GM12878 (cell line): ENCODE data around the gene MAD2L1BP. TPM values are rescaled to one million over a fixed set of nuclear protein-coding genes. Genes with fewer than 3 reads are reported as not detected.

Experiments
- ATAC-seq: fragments of 200-7000 bp; cut with Tn5 transposase; 3 replicates; pipeline ENCODE4 v1.9.1; 2020; ENCODE audit warnings: mild to moderate bottlenecking, moderate library complexity
- BruUV-seq: library from RNA; stranded (reverse); fragments of 400-500 nt; replicated peaks from 2 replicates; lab custom pipeline; 2021; lab: Mats Ljungman, UMichigan
- CTCF ChIA-PET: fragments of 300-600 bp; sonication (Branson Sonifier 250); formaldehyde crosslinking; extraction: SDS; loops from one replicate; lab custom pipeline; 2021; ENCODE audit warnings: inconsistent platforms; lab: Yijun Ruan, JAX
- POLR2A ChIA-PET: fragments of 350-600 bp; formaldehyde crosslinking; extraction: SDS; loops from one replicate; lab custom pipeline; 2021; ENCODE audit warnings: inconsistent platforms; lab: Charles Lee
- RAD21 ChIA-PET: fragments of 300-600 bp; sonication (Branson Sonifier 250); formaldehyde crosslinking; loops from one replicate; lab custom pipeline; 2023; ENCODE audit warnings: antibody characterized with exemption; ENCODE audit not compliant: unreplicated experiment; lab: Charles Lee
- SMC1A ChIA-PET: fragments of 300-600 bp; sonication (Branson Sonifier 250); formaldehyde crosslinking; loops from one replicate; lab custom pipeline; 2023; ENCODE audit not compliant: unreplicated experiment, uncharacterized antibody; lab: Charles Lee
- DNase-seq: peaks from one replicate; pipeline ENCODE4 v3.0.0-alpha.2; 2011; ENCODE audit warnings: low read depth, low spot score
- FAIRE-seq: peaks from 3 replicates; lab custom pipeline; 2011; peaks lifted over from hg19 to GRCh38; lab: Jason Lieb, UNC
- H2AFZ ChIP-seq: 2 replicates; pipeline ENCODE4 v1.6.0; 2011; ENCODE audit warnings: low read depth, low read length, control low read depth; ENCODE audit not compliant: control insufficient read depth
- H3K27ac ChIP-seq: 2 replicates; pipeline ENCODE4 v1.5.1; 2011; ENCODE audit warnings: control low read depth; ENCODE audit not compliant: control insufficient read depth, insufficient read depth
- H3K27me3 ChIP-seq, 2 experiments: replicated peaks in 1 of 2; 2 replicates each; pipeline versions ENCODE4 v1.6.0 to v1.6.1; 2011; ENCODE audit warnings: low read length in 1 of 2; ENCODE audit not compliant: control insufficient read depth in 2 of 2, insufficient read depth in 2 of 2
- H3K36me3 ChIP-seq, 2 experiments: 2 replicates each; pipeline ENCODE4 v1.5.1; 2011; ENCODE audit warnings: low read length in 1 of 2; ENCODE audit not compliant: control insufficient read depth in 2 of 2, insufficient read depth in 2 of 2
- H3K4me1 ChIP-seq: 2 replicates; pipeline ENCODE4 v1.6.1; 2011; ENCODE audit warnings: mild to moderate bottlenecking, low read length, moderate library complexity, mixed read lengths; ENCODE audit not compliant: control insufficient read depth, insufficient read depth
- H3K4me2 ChIP-seq: 2 replicates; pipeline ENCODE4 v1.6.0; 2011; ENCODE audit warnings: control low read depth; ENCODE audit not compliant: control insufficient read depth, insufficient read depth
- H3K4me3 ChIP-seq: fragments of 200-600 bp; sonication (generic); 2 replicates; pipeline ENCODE4 v1.5.1; 2016
- H3K79me2 ChIP-seq: 2 replicates; pipeline ENCODE4 v1.6.0; 2011; ENCODE audit warnings: low read length; ENCODE audit not compliant: control insufficient read depth, insufficient read depth
- H3K9ac ChIP-seq: 2 replicates; pipeline ENCODE4 v1.8.0; 2011; ENCODE audit warnings: low read length, control low read depth, mixed read lengths; ENCODE audit not compliant: control insufficient read depth, insufficient read depth
- H3K9me3 ChIP-seq: replicated peaks from 3 replicates; pipeline ENCODE4 v1.5.1; 2011; ENCODE audit warnings: mild to moderate bottlenecking, low read length; ENCODE audit not compliant: control insufficient read depth, insufficient read depth
- H4K20me1 ChIP-seq: 2 replicates; pipeline ENCODE4 v1.6.0; 2011; ENCODE audit not compliant: control insufficient read depth, insufficient read depth
- CBX3 ChIP-seq: fragments of 200-600 bp; sonication (generic); IDR thresholded peaks from 2 replicates; pipeline ENCODE4 v1.6.1; 2016; ENCODE audit warnings: low read depth, borderline replicate concordance
- CHD4 ChIP-seq: fragments of 200-600 bp; sonication (generic); IDR thresholded peaks from 2 replicates; pipeline ENCODE4 v1.6.1; 2016; ENCODE audit warnings: mild to moderate bottlenecking
- DPF2 ChIP-seq: fragments of 450-650 bp; IDR thresholded peaks from 2 replicates; pipeline ENCODE4 v1.6.1; 2017; ENCODE audit warnings: mild to moderate bottlenecking
- ETV6 ChIP-seq, 2 experiments: fragments of 450-650 bp in 1 of 2; IDR thresholded peaks in 1 of 2; conservative IDR thresholded peaks in 1 of 2; 2 replicates each; pipeline ENCODE4 v1.6.1; 2014; ENCODE audit warnings: antibody characterized with exemption in 1 of 2, borderline replicate concordance in 1 of 2, low read depth in 1 of 2, mild to moderate bottlenecking in 1 of 2, moderate library complexity in 1 of 2
- HSF1 ChIP-seq: fragments of 150-350 bp; IDR thresholded peaks from 2 replicates; pipeline ENCODE4 v1.6.1; 2014; ENCODE audit warnings: mild to moderate bottlenecking, low read depth, low read length
- IRF3 ChIP-seq: fragments of 450-650 bp; IDR thresholded peaks from 2 replicates; pipeline ENCODE4 v1.6.1; 2014; ENCODE audit warnings: mild to moderate bottlenecking
- KDM1A ChIP-seq: fragments of 200-600 bp; sonication (generic); IDR thresholded peaks from 2 replicates; pipeline ENCODE4 v1.6.1; 2016; ENCODE audit warnings: borderline replicate concordance
- NR2C2 ChIP-seq: IDR thresholded peaks from 2 replicates; pipeline ENCODE4 v1.6.1; 2011; ENCODE audit warnings: borderline replicate concordance, low read depth; ENCODE audit not compliant: control insufficient read depth, insufficient read length
- PBX3 ChIP-seq: IDR thresholded peaks from 2 replicates; pipeline ENCODE4 v1.6.1; 2011; ENCODE audit warnings: mild to moderate bottlenecking, low read depth, low read length, moderate library complexity; ENCODE audit not compliant: insufficient replicate concordance
- SREBF2 ChIP-seq: IDR thresholded peaks from 2 replicates; pipeline ENCODE4 v1.6.1; 2012; ENCODE audit warnings: mild to moderate bottlenecking, low read length
- WGBS: methylation state at CpG from one replicate; pipeline ENCODE4 v1.1.6; 2016; ENCODE audit warnings: low lambda C conversion rate; ENCODE audit not compliant: insufficient replicate concordance, insufficient coverage; ENCODE audit errors: missing lambda C conversion rate; 5-methylcytosine and 5-hydroxymethylcytosine counted together
- in situ Hi-C: fragments of 300-500 bp; cut with MboI; formaldehyde crosslinking; loops from 9 replicates; pipeline ENCODE4 v1.14.3; 2018; ENCODE audit warnings: mixed read lengths
- intact Hi-C: fragments of 100-400 bp; cut with micrococcal nuclease; formaldehyde crosslinking; loops from one replicate; pipeline ENCODE4 v1.14.2; 2022; ENCODE audit not compliant: unreplicated experiment
- polyA plus RNA-seq, 11 experiments: library from polyadenylated mRNA; depleted of rRNA in 4 of 11; unstranded in 6 of 11; stranded (reverse) in 5 of 11; fragments of >200 nt; fragmentation: Nextera tagmentation in 4 of 11; fragmentation: Illumina TruSeq in 1 of 11; extraction: Ambion mirVana in 4 of 11; extraction: Trizol in 1 of 11; gene quantifications; 1 replicate in 1 of 11; 2 replicates in 10 of 11; pipeline versions ENCODE4 v1.2.1 to v1.2.3, GENCODE V29; 2011 to 2016; ENCODE audit warnings: inconsistent platforms in 2 of 11, missing spikeins in 2 of 11, low read depth in 1 of 11
- total RNA-seq, 4 experiments: library from RNA; depleted of rRNA in 3 of 4; stranded (reverse); fragments of >200 nt in 3 of 4; fragmentation: Illumina TruSeq in 1 of 4; extraction: Trizol in 1 of 4; gene quantifications; 2 replicates each; pipeline versions ENCODE4 v1.2.1 to v1.2.3, GENCODE V29; 2013 to 2021

Gene MAD2L1BP
- total and polyA plus RNA-seq, 10 of the 15 experiments (the other 5 are each of a cell fraction or from before 2014, with no cell fraction given) = 39.2 to 155 (median 60.3) TPM

- Histone ChIP-seq H3K4me1 (peaks cover 12% of the 10 kb centered on the region), H3K4me2 (no peak overlapping the region), H4K20me1 (no peaks in the 10 kb centered on the region), H3K79me2 (no peaks in the 10 kb centered on the region), H3K27me3 (no peaks in the 10 kb centered on the region), H2AFZ (no peak overlapping the region), H3K36me3 (no peaks in the 10 kb centered on the region), H3K9me3 (peaks cover 5% of the 10 kb centered on the region; the same call in 2 of the 3 replicates)
- no TSS peak for BruUV-seq
- ATAC-seq (no peak), DNase-seq (no peak)
- intact Hi-C loops = no loop called here
- TF ChIP-seq CBX3 (no peak), IRF3 (no peak), HSF1 (no peak), KDM1A (no peak), PBX3 (no peak), CHD4 (no peak), NR2C2 (no peak), ETV6 (conservative IDR thresholded peaks at IDR 0.05 in 1 of 2, IDR thresholded peaks at IDR 0.05 in 1 of 2; ENCODE audit: borderline replicate concordance in 1 of 2, low read depth in 1 of 2) (no peak), SREBF2 (no peak), DPF2 (no peak)
- TF ChIP-seq, all 136 proteins: peak for 0
- ChIA-PET RAD21 (interaction anchor here (1.3 kb wide), 1 partner anchor 8 kb away, joined by 3 read pairs; no protein-coding TSS in a partner anchor), SMC1A (no interaction called here), CTCF (no interaction called here), POLR2A (no interaction called here)
- H3K27ac ChIP-seq = no peak overlapping the region
- in situ Hi-C loops = no loop called here
- FAIRE-seq = no peak
- H3K4me3 ChIP-seq = no peak overlapping the region
- no peak overlapping the region for H3K9ac ChIP-seq
- 77% methylated on average over 7 of the region's 9 CpGs for WGBS
These were observed 22.5 kb downstream of the MAD2L1BP start for GRCh38 chr6:43658161-43658560.
